H1 (cell line): ENCODE data around the gene RAP2A. TPM values are rescaled to one million over a fixed set of nuclear protein-coding genes. Genes with fewer than 3 reads are reported as not detected.

Source experiments
- CTCF ChIA-PET: fragments of 300-600 bp; sonication (Branson Sonifier 250); formaldehyde crosslinking; loops from one replicate; lab custom pipeline; 2021; ENCODE audit not compliant: partially characterized antibody; lab: Charles Lee
- POLR2A ChIA-PET: fragments of 300-600 bp; sonication (Branson Sonifier 250); formaldehyde crosslinking; loops from one replicate; lab custom pipeline; 2021; ENCODE audit warnings: inconsistent platforms; ENCODE audit not compliant: partially characterized antibody; lab: Charles Lee
- DNase-seq, 2 experiments: peaks; one replicate each; pipeline versions ENCODE4 v3.0.0 to v3.0.0-alpha.2; 2010 to 2022; ENCODE audit warnings: low spot score in 2 of 2, low read depth in 1 of 2, mixed read lengths in 1 of 2
- FAIRE-seq: peaks from 2 replicates; lab custom pipeline; 2011; peaks lifted over from hg19 to GRCh38; lab: Jason Lieb, UNC
- H2AFZ ChIP-seq: 2 replicates; pipeline ENCODE4 v1.8.1; 2012; ENCODE audit warnings: low read length, inconsistent platforms
- H2AK5ac ChIP-seq: 2 replicates; pipeline ENCODE4 v1.6.1; 2013; ENCODE audit warnings: low read depth, low read length
- H2BK120ac ChIP-seq: replicated peaks from 2 replicates; pipeline ENCODE3; 2013; ENCODE audit warnings: low read depth, low read length, inconsistent platforms
- H2BK12ac ChIP-seq: 2 replicates; pipeline ENCODE4 v1.6.1; 2013; ENCODE audit warnings: low read depth, low read length
- H2BK15ac ChIP-seq: 2 replicates; pipeline ENCODE4 v1.6.1; 2013; ENCODE audit warnings: low read length
- H2BK20ac ChIP-seq: 2 replicates; pipeline ENCODE4 v1.6.1; 2013; ENCODE audit warnings: low read length
- H2BK5ac ChIP-seq: 2 replicates; pipeline ENCODE4 v1.6.1; 2013; ENCODE audit warnings: low read depth, low read length
- H3K14ac ChIP-seq: 2 replicates; pipeline ENCODE4 v1.6.1; 2013; ENCODE audit warnings: inconsistent platforms; ENCODE audit not compliant: insufficient read length
- H3K18ac ChIP-seq: 2 replicates; pipeline ENCODE4 v1.6.1; 2013; ENCODE audit warnings: low read length; ENCODE audit errors: extremely low read depth
- H3K23ac ChIP-seq: 2 replicates; pipeline ENCODE4 v1.6.1; 2013; ENCODE audit warnings: inconsistent platforms; ENCODE audit not compliant: insufficient read length
- H3K23me2 ChIP-seq: 2 replicates; pipeline ENCODE4 v1.6.1; 2013; ENCODE audit warnings: low read depth, low read length
- H3K27ac ChIP-seq: 2 replicates; pipeline ENCODE4 v1.6.1; 2011; ENCODE audit warnings: low read depth, low read length, inconsistent platforms
- H3K27me3 ChIP-seq, 4 experiments: replicated peaks in 1 of 4; 1 replicate in 1 of 4; 2 replicates in 3 of 4; pipeline versions ENCODE4 v1.6.1 to v1.8.1; 2011 to 2013; ENCODE audit warnings: low read length in 3 of 4, mild to moderate bottlenecking in 3 of 4, inconsistent platforms in 2 of 4, mixed read lengths in 2 of 4, moderate library complexity in 1 of 4; ENCODE audit not compliant: control insufficient read depth in 3 of 4, insufficient read depth in 3 of 4; ENCODE audit errors: extremely low read depth in 1 of 4
- H3K36me3 ChIP-seq, 4 experiments: 2 replicates each; pipeline versions ENCODE4 v1.6.1 to v1.8.1; 2011 to 2013; ENCODE audit warnings: mild to moderate bottlenecking in 4 of 4, low read length in 3 of 4, moderate library complexity in 2 of 4, control low read depth in 1 of 4, inconsistent platforms in 1 of 4; ENCODE audit not compliant: insufficient read depth in 4 of 4, control insufficient read depth in 2 of 4
- H3K4ac ChIP-seq: replicated peaks from 2 replicates; pipeline ENCODE3; 2013; ENCODE audit warnings: low read length, low read depth, mixed read lengths, inconsistent platforms; ENCODE audit not compliant: insufficient read length
- H3K4me1 ChIP-seq, 4 experiments: replicated peaks in 1 of 4; 1 replicate in 1 of 4; 2 replicates in 3 of 4; pipeline versions ENCODE4 v1.6.1 to v1.8.1; 2011 to 2013; ENCODE audit warnings: low read length in 3 of 4, inconsistent platforms in 2 of 4, mixed read lengths in 1 of 4; ENCODE audit not compliant: insufficient read depth in 4 of 4, control insufficient read depth in 3 of 4
- H3K4me2 ChIP-seq, 2 experiments: 2 replicates each; pipeline versions ENCODE4 v1.6.1 to v1.8.1; 2011 to 2013; ENCODE audit warnings: low read depth in 2 of 2, low read length in 2 of 2, control low read depth in 1 of 2, inconsistent platforms in 1 of 2, mild to moderate bottlenecking in 1 of 2; ENCODE audit not compliant: insufficient read depth in 1 of 2
- H3K4me3 ChIP-seq, 4 experiments: fragments of 200-600, 300-600 bp in 1 of 4; sonication (generic), shearing (Covaris generic), sonication (Bioruptor Twin) in 1 of 4; 2 replicates each; pipeline versions ENCODE4 v1.5.1 to v1.8.1; 2011 to 2016; ENCODE audit warnings: low read length in 4 of 4, low read depth in 3 of 4, control low read depth in 2 of 4, inconsistent platforms in 2 of 4, mild to moderate bottlenecking in 2 of 4, mixed read lengths in 1 of 4, moderate library complexity in 1 of 4; ENCODE audit not compliant: insufficient read depth in 2 of 4; ENCODE audit errors: extremely low read depth in 1 of 4
- H3K56ac ChIP-seq: replicated peaks from 2 replicates; pipeline ENCODE3; 2013; ENCODE audit warnings: low read depth, mild to moderate bottlenecking, mixed read lengths, low read length, inconsistent platforms; ENCODE audit not compliant: insufficient read length
- H3K79me1 ChIP-seq: 2 replicates; pipeline ENCODE4 v1.6.1; 2013; ENCODE audit warnings: low read depth, low read length, control low read depth
- H3K79me2 ChIP-seq, 2 experiments: 2 replicates each; pipeline versions ENCODE4 v1.6.1 to v1.8.1; 2012 to 2013; ENCODE audit warnings: low read length in 2 of 2, mild to moderate bottlenecking in 2 of 2, inconsistent platforms in 1 of 2; ENCODE audit not compliant: insufficient read depth in 2 of 2, control insufficient read depth in 1 of 2
- H3K9ac ChIP-seq, 4 experiments: replicated peaks in 1 of 4; 1 replicate in 1 of 4; 2 replicates in 3 of 4; pipeline versions ENCODE4 v1.6.1 to v1.8.1; 2011 to 2013; ENCODE audit warnings: low read depth in 3 of 4, low read length in 3 of 4, control low read depth in 2 of 4, mild to moderate bottlenecking in 2 of 4, moderate library complexity in 2 of 4, inconsistent platforms in 1 of 4; ENCODE audit errors: extremely low read depth in 1 of 4
- H3K9me3 ChIP-seq, 2 experiments: 2 replicates each; pipeline versions ENCODE4 v1.6.1 to v1.8.1; 2012 to 2013; ENCODE audit warnings: mild to moderate bottlenecking in 2 of 2, moderate library complexity in 2 of 2, control low read depth in 1 of 2, inconsistent platforms in 1 of 2, low read depth in 1 of 2, low read length in 1 of 2, mixed read lengths in 1 of 2; ENCODE audit not compliant: insufficient read depth in 2 of 2
- H4K20me1 ChIP-seq, 2 experiments: replicated peaks in 1 of 2; 2 replicates each; pipeline versions ENCODE3 to v1.8.1; 2011 to 2013; ENCODE audit warnings: inconsistent platforms in 2 of 2, low read length in 2 of 2, mild to moderate bottlenecking in 1 of 2; ENCODE audit not compliant: insufficient read depth in 2 of 2, control insufficient read depth in 1 of 2
- H4K5ac ChIP-seq: 2 replicates; pipeline ENCODE4 v1.6.1; 2013; ENCODE audit warnings: low read length, low read depth, mixed read lengths, inconsistent platforms; ENCODE audit not compliant: insufficient read length
- H4K8ac ChIP-seq: 2 replicates; pipeline ENCODE4 v1.8.0; 2013; ENCODE audit warnings: mild to moderate bottlenecking, moderate library complexity, low read length, inconsistent platforms; ENCODE audit not compliant: insufficient read depth; ENCODE audit errors: extremely low read depth
- H4K91ac ChIP-seq: replicated peaks from 2 replicates; pipeline ENCODE3; 2013; ENCODE audit warnings: low read length, mixed read lengths, inconsistent platforms; ENCODE audit not compliant: insufficient read length
- CEBPB ChIP-seq: IDR thresholded peaks from 2 replicates; pipeline ENCODE4 v1.6.1; 2012; ENCODE audit warnings: low read depth, low read length
- EZH2 ChIP-seq: fragments of 200-600 bp; sonication (generic); IDR thresholded peaks from 2 replicates; pipeline ENCODE4 v1.7.1; 2012; ENCODE audit warnings: low read depth, mild to moderate bottlenecking, moderate library complexity, low read length, inconsistent platforms; ENCODE audit not compliant: severe bottlenecking
- JUN ChIP-seq: IDR thresholded peaks from 2 replicates; pipeline ENCODE4 v1.6.1; 2011; ENCODE audit warnings: low read depth, mild to moderate bottlenecking, improper control_type of control experiment, low read length
- NRF1 ChIP-seq: IDR thresholded peaks from 2 replicates; pipeline ENCODE4 v1.6.1; 2011; ENCODE audit warnings: mild to moderate bottlenecking, low read depth, low read length, improper control_type of control experiment
- POLR2A ChIP-seq, 2 experiments: IDR thresholded peaks; 1 replicate in 1 of 2; 2 replicates in 1 of 2; pipeline ENCODE4 v1.6.1; 2011; ENCODE audit warnings: low read depth in 2 of 2, low read length in 2 of 2, mild to moderate bottlenecking in 2 of 2; ENCODE audit errors: control extremely low read depth in 1 of 2
- SAP30 ChIP-seq: fragments of 300-600 bp; sonication (generic); IDR thresholded peaks from 2 replicates; pipeline ENCODE4 v1.7.1; 2012; ENCODE audit warnings: low read length, moderate library complexity, mild to moderate bottlenecking, inconsistent platforms; ENCODE audit not compliant: insufficient read depth, insufficient replicate concordance
- TAF7 ChIP-seq: optimal IDR thresholded peaks from 2 replicates; pipeline ENCODE3; 2011; ENCODE audit warnings: low read depth, mild to moderate bottlenecking, inconsistent platforms, low read length, moderate library complexity, borderline replicate concordance
- TCF12 ChIP-seq: IDR thresholded peaks from 2 replicates; pipeline ENCODE4 v1.6.1; 2011; ENCODE audit warnings: low read depth, mild to moderate bottlenecking, low read length
- TEAD4 ChIP-seq: IDR thresholded peaks from 2 replicates; pipeline ENCODE4 v1.6.1; 2012; ENCODE audit warnings: low read depth, low read length, inconsistent platforms, mixed read lengths
- ZNF274 ChIP-seq: IDR thresholded peaks from 2 replicates; pipeline ENCODE4 v1.7.0; 2012; ENCODE audit warnings: low read length, borderline replicate concordance; ENCODE audit errors: extremely low read depth
- polyA plus RNA-seq, 7 experiments: library from polyadenylated mRNA; depleted of rRNA in 3 of 7; stranded (reverse) in 5 of 7; unstranded in 2 of 7; fragments of >200 nt in 5 of 7; fragments of 200-250 nt in 2 of 7; gene quantifications; 1 replicate in 5 of 7; 2 replicates in 1 of 7; 4 replicates in 1 of 7; pipeline versions ENCODE4 v1.2.1 to v1.2.3, GENCODE V29; 2011 to 2013; ENCODE audit warnings: missing spikeins in 2 of 7, mixed read lengths in 2 of 7
- total RNA-seq: library from RNA; stranded (reverse); fragmentation: NEBNext Ultra II Directional; extraction: Animal tissue kit (Norgen Biotek cat#: 25700); gene quantifications from 2 replicates; pipeline ENCODE4 v1.2.1, GENCODE V29; 2021
- TF ChIP-seq, protein P1 (sequence below): IDR thresholded peaks from 2 replicates; pipeline ENCODE4 v1.6.1; 2011; ENCODE audit warnings: low read depth, mild to moderate bottlenecking, low read length; ENCODE audit not compliant: insufficient read depth

The RAP2A gene
- total and polyA plus RNA-seq, 2 of the 8 experiments (the other 6 are each of a cell fraction or from before 2014, with no cell fraction given): 8.4 to 43.4 TPM

DNA sequence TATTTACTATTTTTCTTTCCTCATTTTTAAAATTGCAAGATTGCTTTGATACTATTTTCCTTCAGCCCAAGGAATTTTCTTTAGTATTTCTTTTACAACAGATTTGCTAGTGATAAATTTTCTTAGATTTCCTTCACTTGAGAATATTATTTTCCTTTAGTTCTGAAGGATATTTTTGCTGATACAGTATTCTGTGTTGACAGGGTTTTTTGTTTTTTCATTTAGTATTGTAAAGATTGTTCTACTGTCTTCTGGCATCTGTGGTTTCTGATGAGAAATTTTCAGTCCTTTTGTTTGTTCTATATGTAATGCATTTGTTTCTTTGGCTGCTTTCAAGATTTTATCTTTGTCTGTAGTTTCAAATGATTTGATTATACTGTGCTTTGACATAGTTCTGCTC lies 20.7 kb downstream of the RAP2A start:
- Histone ChIP-seq H2AFZ (no peak overlapping the region), H2BK20ac (no peak overlapping the region)
- TF ChIP-seq TCF12: no peak
- TF ChIP-seq NRF1: no peak
- no peak for TF ChIP-seq TAF7
- TF ChIP-seq CEBPB: no peak
- TF ChIP-seq POLR2A (IDR thresholded peaks at IDR 0.05; ENCODE audit: control extremely low read depth in 1 of 2, low read depth in 2 of 2, low read length in 2 of 2): no peak
- no peak for TF ChIP-seq SAP30
- no peak for TF ChIP-seq TEAD4
- TF ChIP-seq EZH2: no peak
- TF ChIP-seq, protein P1, sequence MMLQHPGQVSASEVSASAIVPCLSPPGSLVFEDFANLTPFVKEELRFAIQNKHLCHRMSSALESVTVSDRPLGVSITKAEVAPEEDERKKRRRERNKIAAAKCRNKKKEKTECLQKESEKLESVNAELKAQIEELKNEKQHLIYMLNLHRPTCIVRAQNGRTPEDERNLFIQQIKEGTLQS: no peak
- TF ChIP-seq ZNF274: no peak
- TF ChIP-seq JUN: no peak
- TF ChIP-seq, all 59 proteins: peak for 0
- peaks cover 0 to 66% of the 10 kb centered on the region in 2 experiments; a peak in 2 of 4 replicates for H3K79me2 ChIP-seq
- H2BK12ac ChIP-seq: no peak overlapping the region
- 0 out of 7 replicates have a peak, but pooled peaks cover 0 to 2% (median 0%) of the 10 kb centered on the region in 4 experiments for H3K4me1 ChIP-seq
- no peak overlapping the region for H4K91ac ChIP-seq
- no peak for DNase-seq
- peaks cover 0 to 4% of the 10 kb centered on the region in 2 experiments for H4K20me1 ChIP-seq
- H2AK5ac ChIP-seq: no peak overlapping the region
- H3K9me3 ChIP-seq: no peaks in the 10 kb centered on the region
- ChIA-PET CTCF (no interaction called here), POLR2A (no interaction called here)
- H3K9ac ChIP-seq: no peak overlapping the region
- no peak overlapping the region for H3K14ac ChIP-seq
- no peak for FAIRE-seq
- H4K8ac ChIP-seq: no peak overlapping the region
- H3K4ac ChIP-seq: no peak overlapping the region
- no peak overlapping the region for H2BK5ac ChIP-seq
- no peak overlapping the region for H2BK15ac ChIP-seq
- H3K18ac ChIP-seq: no peak overlapping the region
- no peak overlapping the region for H3K56ac ChIP-seq
- no peak overlapping the region for H4K5ac ChIP-seq
- no peaks in the 10 kb centered on the region; the same call in none of the 2 replicates for H3K79me1 ChIP-seq
- H3K27ac ChIP-seq: no peak overlapping the region
- no peaks in the 10 kb centered on the region; a peak in 1 of 8 replicates for H3K36me3 ChIP-seq
- no peaks in the 10 kb centered on the region for H3K27me3 ChIP-seq
- no peak overlapping the region for H3K23ac ChIP-seq
- H3K23me2 ChIP-seq: no peaks in the 10 kb centered on the region; the same call in 1 of the 2 replicates
- H3K4me3 ChIP-seq: no peak overlapping the region
- H2BK120ac ChIP-seq: no peak overlapping the region
- no peak overlapping the region for H3K4me2 ChIP-seq
